Neural cell (in vitro differentiated cells): ENCODE measurements around the gene CTBP2. TPM values are rescaled to one million over a fixed set of nuclear protein-coding genes. Genes with fewer than 3 reads are reported as not detected.

ENCODE experiments used
- H2AFZ ChIP-seq: fragments of 200-600, 300-800 bp; sonication (generic), shearing (Covaris generic); 2 replicates; pipeline ENCODE4 v1.6.0; 2014; ENCODE audit warnings: low read depth, mild to moderate bottlenecking, antibody characterized with exemption, low read length, moderate library complexity
- H3F3A ChIP-seq: fragments of 200-600 bp; shearing (Covaris generic); 2 replicates; pipeline ENCODE4 v1.6.1; 2016; ENCODE audit warnings: mild to moderate bottlenecking, moderate library complexity, mixed read lengths, antibody characterized with exemption, low read length; ENCODE audit not compliant: insufficient read depth, poor library complexity, severe bottlenecking
- H3K27ac ChIP-seq: fragments of 200-600, 300-800 bp; sonication (generic), shearing (Covaris generic); 2 replicates; pipeline ENCODE4 v1.5.1; 2014; ENCODE audit warnings: mild to moderate bottlenecking, low read length, moderate library complexity
- H3K27me3 ChIP-seq: fragments of 300-800, 200-600 bp; sonication (generic), shearing (Covaris generic); 2 replicates; pipeline ENCODE4 v1.6.0; 2014; ENCODE audit warnings: mild to moderate bottlenecking, low read depth, low read length, moderate library complexity; ENCODE audit not compliant: insufficient read depth
- H3K36me3 ChIP-seq: fragments of 300-800, 200-600 bp; sonication (generic), shearing (Covaris generic); 2 replicates; pipeline ENCODE4 v1.5.1; 2014; ENCODE audit warnings: mild to moderate bottlenecking, antibody characterized with exemption, low read length, moderate library complexity; ENCODE audit not compliant: insufficient read depth
- H3K4me2 ChIP-seq: fragments of 300-800, 200-600 bp; sonication (generic), shearing (Covaris generic); 2 replicates; pipeline ENCODE4 v1.6.0; 2014; ENCODE audit warnings: mild to moderate bottlenecking, low read length
- H3K4me3 ChIP-seq: fragments of 300-800, 200-600 bp; sonication (generic), shearing (Covaris generic); 2 replicates; pipeline ENCODE4 v1.5.1; 2014; ENCODE audit warnings: mild to moderate bottlenecking, low read length, moderate library complexity
- H3K79me2 ChIP-seq: fragments of 200-600 bp; shearing (Covaris generic); replicated peaks from 2 replicates; pipeline ENCODE4 v1.6.0; 2014; ENCODE audit warnings: mild to moderate bottlenecking, low read length, moderate library complexity; ENCODE audit not compliant: insufficient read depth
- H3K9ac ChIP-seq: fragments of 300-800, 200-600 bp; sonication (generic), shearing (Covaris generic); 2 replicates; pipeline ENCODE4 v1.6.1; 2016; ENCODE audit warnings: mild to moderate bottlenecking, low read length, mixed read lengths
- H3K9me2 ChIP-seq: fragments of 200-600 bp; shearing (Covaris generic); 2 replicates; pipeline ENCODE4 v1.6.1; 2016; ENCODE audit warnings: mild to moderate bottlenecking, low read length, mixed read lengths; ENCODE audit not compliant: insufficient read depth
- H3K9me3 ChIP-seq: fragments of 200-600, 300-800 bp; sonication (generic), shearing (Covaris generic); 2 replicates; pipeline ENCODE4 v1.6.1; 2016; ENCODE audit warnings: mild to moderate bottlenecking, mixed run types, low read length, moderate library complexity, mixed read lengths
- H4K20me1 ChIP-seq: fragments of 200-600 bp; shearing (Covaris generic); 2 replicates; pipeline ENCODE4 v1.6.1; 2016; ENCODE audit warnings: mild to moderate bottlenecking, mixed run types; ENCODE audit not compliant: insufficient read depth
- EP300 ChIP-seq: fragments of 450-650 bp; conservative IDR thresholded peaks from 2 replicates; pipeline ENCODE4 v1.6.1; 2014; ENCODE audit warnings: antibody characterized with exemption, mild to moderate bottlenecking, moderate library complexity; ENCODE audit not compliant: poor library complexity, severe bottlenecking
- EZH2 ChIP-seq: fragments of 200-600, 300-800 bp; shearing (Covaris generic), sonication (generic); IDR thresholded peaks from 2 replicates; pipeline ENCODE4 v1.6.1; 2014; ENCODE audit warnings: antibody characterized with exemption, low read length, borderline replicate concordance, mild to moderate bottlenecking; ENCODE audit not compliant: insufficient read depth, poor library complexity, severe bottlenecking
- MXI1 ChIP-seq: fragments of 450-650 bp; conservative IDR thresholded peaks from 2 replicates; pipeline ENCODE4 v1.6.1; 2014; ENCODE audit warnings: antibody characterized with exemption, mild to moderate bottlenecking; ENCODE audit not compliant: poor library complexity, severe bottlenecking
- POLR2AphosphoS5 ChIP-seq: IDR thresholded peaks from 2 replicates; pipeline ENCODE4 v1.6.1; 2012
- RAD21 ChIP-seq: fragments of 450-650 bp; conservative IDR thresholded peaks from 2 replicates; pipeline ENCODE4 v1.6.1; 2014; ENCODE audit warnings: antibody characterized with exemption, mild to moderate bottlenecking, moderate library complexity
- REST ChIP-seq: IDR thresholded peaks from 2 replicates; pipeline ENCODE4 v1.6.1; 2012; ENCODE audit warnings: borderline replicate concordance
- SMC3 ChIP-seq: fragments of 450-650 bp; conservative IDR thresholded peaks from 2 replicates; pipeline ENCODE4 v1.6.1; 2014; ENCODE audit warnings: antibody characterized with exemption, mild to moderate bottlenecking, moderate library complexity; ENCODE audit not compliant: poor library complexity
- TAF1 ChIP-seq: IDR thresholded peaks from 2 replicates; pipeline ENCODE4 v1.6.1; 2012; ENCODE audit warnings: low read depth
- polyA plus RNA-seq: library from polyadenylated mRNA; depleted of rRNA; stranded (reverse); fragments of >200 nt; gene quantifications from 2 replicates; pipeline ENCODE4 v1.2.3, GENCODE V29; 2014
- TF ChIP-seq, protein P1 (sequence below): fragments of 450-650 bp; IDR thresholded peaks from 2 replicates; pipeline ENCODE4 v1.5.1; 2014; ENCODE audit warnings: antibody characterized with exemption, mild to moderate bottlenecking, moderate library complexity; ENCODE audit not compliant: poor library complexity, severe bottlenecking

Gene CTBP2
- polyA plus RNA-seq, 1 donor from 2014 or later = 59.5 TPM

GRCh38 chr10:125158275-125158600 lies 2.1 kb downstream of the CTBP2 start:
- Histone ChIP-seq H3K27me3 (peaks cover 19% of the 10 kb centered on the region), H3K9me2 (no peaks in the 10 kb centered on the region), H3K36me3 (no peaks in the 10 kb centered on the region), H3K4me2 (peak overlapping the region; percentile 79), H2AFZ (peak overlapping the region; percentile 3), H3F3A (no peaks in the 10 kb centered on the region), H3K4me3 (peak overlapping the region; percentile 69), H3K9ac (peak overlapping the region; percentile 64), H4K20me1 (peaks cover 3% of the 10 kb centered on the region), H3K79me2 (peaks cover 54% of the 10 kb centered on the region), H3K9me3 (no peaks in the 10 kb centered on the region), H3K27ac (peak overlapping the region; percentile 14)
- TF ChIP-seq EZH2 (no peak), SMC3 (no peak), TAF1 (no peak), REST (no peak), EP300 (no peak), POLR2AphosphoS5 (no peak), RAD21 (no peak), MXI1 (no peak)
- TF ChIP-seq, protein P1, sequence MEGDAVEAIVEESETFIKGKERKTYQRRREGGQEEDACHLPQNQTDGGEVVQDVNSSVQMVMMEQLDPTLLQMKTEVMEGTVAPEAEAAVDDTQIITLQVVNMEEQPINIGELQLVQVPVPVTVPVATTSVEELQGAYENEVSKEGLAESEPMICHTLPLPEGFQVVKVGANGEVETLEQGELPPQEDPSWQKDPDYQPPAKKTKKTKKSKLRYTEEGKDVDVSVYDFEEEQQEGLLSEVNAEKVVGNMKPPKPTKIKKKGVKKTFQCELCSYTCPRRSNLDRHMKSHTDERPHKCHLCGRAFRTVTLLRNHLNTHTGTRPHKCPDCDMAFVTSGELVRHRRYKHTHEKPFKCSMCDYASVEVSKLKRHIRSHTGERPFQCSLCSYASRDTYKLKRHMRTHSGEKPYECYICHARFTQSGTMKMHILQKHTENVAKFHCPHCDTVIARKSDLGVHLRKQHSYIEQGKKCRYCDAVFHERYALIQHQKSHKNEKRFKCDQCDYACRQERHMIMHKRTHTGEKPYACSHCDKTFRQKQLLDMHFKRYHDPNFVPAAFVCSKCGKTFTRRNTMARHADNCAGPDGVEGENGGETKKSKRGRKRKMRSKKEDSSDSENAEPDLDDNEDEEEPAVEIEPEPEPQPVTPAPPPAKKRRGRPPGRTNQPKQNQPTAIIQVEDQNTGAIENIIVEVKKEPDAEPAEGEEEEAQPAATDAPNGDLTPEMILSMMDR = no peak

- Histone ChIP-seq H3K79me2 (peaks cover 62% of the 10 kb centered on the region), H3F3A (no peaks in the 10 kb centered on the region), H3K4me3 (peak overlapping the region; percentile 69), H3K4me2 (peak overlapping the region; percentile 79), H3K27me3 (peaks cover 18% of the 10 kb centered on the region), H3K27ac (no peak overlapping the region), H3K36me3 (no peaks in the 10 kb centered on the region), H3K9me3 (no peaks in the 10 kb centered on the region), H4K20me1 (peaks cover 5% of the 10 kb centered on the region), H2AFZ (no peak overlapping the region), H3K9me2 (no peaks in the 10 kb centered on the region), H3K9ac (peak overlapping the region; percentile 64)
- TF ChIP-seq POLR2AphosphoS5 = no peak
- TF ChIP-seq EZH2 = no peak
- TF ChIP-seq, protein P1 = no peak
- no peak for TF ChIP-seq EP300
- TF ChIP-seq RAD21 = no peak
- no peak for TF ChIP-seq TAF1
- no peak for TF ChIP-seq MXI1
Measured at GRCh38 chr10:125157505-125157904, 2.9 kb downstream of the CTBP2 start.
